Neural progenitor cell (in vitro differentiated cells): Measurements from ENCODE around the gene ACAD10. TPM values are rescaled to one million over a fixed set of nuclear protein-coding genes. Genes with fewer than 3 reads are reported as not detected.

Source experiments
- DNase-seq: peaks from one replicate; pipeline ENCODE4 v3.0.0-alpha.2; 2016; ENCODE audit warnings: low spot score
- H2AFZ ChIP-seq: fragments of 200-600 bp; sonication (generic); replicated peaks from 2 replicates; pipeline ENCODE4 v1.6.1; 2016; ENCODE audit warnings: antibody characterized with exemption
- H3F3A ChIP-seq: fragments of 200-600 bp; sonication (generic); 2 replicates; pipeline ENCODE4 v1.6.1; 2016; ENCODE audit warnings: antibody characterized with exemption, low read depth
- H3K27ac ChIP-seq: fragments of 200-600 bp; sonication (generic); 2 replicates; pipeline ENCODE4 v1.5.1; 2016; ENCODE audit warnings: mild to moderate bottlenecking
- H3K27me3 ChIP-seq: fragments of 200-600 bp; sonication (generic); 2 replicates; pipeline ENCODE4 v1.6.1; 2016; ENCODE audit warnings: mild to moderate bottlenecking, moderate library complexity
- H3K36me3 ChIP-seq: fragments of 200-600 bp; sonication (generic); 2 replicates; pipeline ENCODE4 v1.5.1; 2016
- H3K4me1 ChIP-seq: fragments of 200-600 bp; sonication (generic); 2 replicates; pipeline ENCODE4 v1.6.1; 2016; ENCODE audit warnings: mixed run types
- H3K4me2 ChIP-seq: fragments of 200-600 bp; sonication (generic); 2 replicates; pipeline ENCODE4 v1.6.1; 2016
- H3K4me3 ChIP-seq: fragments of 200-600 bp; sonication (generic); 2 replicates; pipeline ENCODE4 v1.5.1; 2016
- H3K79me2 ChIP-seq: fragments of 200-600 bp; sonication (generic); 2 replicates; pipeline ENCODE4 v1.6.1; 2016; ENCODE audit warnings: low read depth
- H3K9ac ChIP-seq: fragments of 200-600 bp; sonication (generic); 2 replicates; pipeline ENCODE4 v1.6.1; 2016
- H3K9me3 ChIP-seq: fragments of 200-600 bp; sonication (generic); 2 replicates; pipeline ENCODE4 v1.5.1; 2016; ENCODE audit warnings: low read depth
- H4K20me1 ChIP-seq: fragments of 200-600 bp; sonication (generic); 2 replicates; pipeline ENCODE4 v1.6.1; 2016; ENCODE audit warnings: low read depth
- H3K27ac Mint-ChIP-seq: 3 replicates; pipeline ENCODE4 v1.8.0; 2021; ENCODE audit warnings: mixed read lengths
- H3K27me3 Mint-ChIP-seq: 2 replicates; pipeline ENCODE4 v1.8.0; 2022; ENCODE audit warnings: low read depth, mild to moderate bottlenecking, inconsistent platforms, moderate library complexity, mixed read lengths; ENCODE audit not compliant: insufficient read depth
- H3K36me3 Mint-ChIP-seq: 3 replicates; pipeline ENCODE4 v1.8.0; 2021; ENCODE audit warnings: mixed read lengths
- H3K4me1 Mint-ChIP-seq: 3 replicates; pipeline ENCODE4 v1.8.0; 2021; ENCODE audit warnings: mixed read lengths
- H3K4me3 Mint-ChIP-seq: 3 replicates; pipeline ENCODE4 v1.8.0; 2021; ENCODE audit warnings: mild to moderate bottlenecking, moderate library complexity, mixed read lengths
- H3K9me3 Mint-ChIP-seq: 3 replicates; pipeline ENCODE4 v1.8.0; 2020; ENCODE audit warnings: mixed read lengths
- EZH2 ChIP-seq: fragments of 200-600 bp; sonication (generic); IDR thresholded peaks from 2 replicates; pipeline ENCODE4 v1.6.1; 2017; ENCODE audit warnings: antibody characterized with exemption, mild to moderate bottlenecking, moderate library complexity
- EZH2phosphoT487 ChIP-seq: fragments of 200-600 bp; sonication (generic); IDR thresholded peaks from 2 replicates; pipeline ENCODE4 v1.6.1; 2017; ENCODE audit warnings: antibody characterized with exemption
- total RNA-seq: library from RNA; depleted of rRNA; stranded (reverse); fragments of >200 nt; gene quantifications from 2 replicates; pipeline ENCODE4 v1.2.3, GENCODE V29; 2015; ENCODE audit warnings: low replicate concordance
- TF ChIP-seq, protein P1 (sequence below): fragments of 200-600 bp; sonication (generic); IDR thresholded peaks from 2 replicates; pipeline ENCODE4 v1.5.1; 2017; ENCODE audit warnings: antibody characterized with exemption, mild to moderate bottlenecking

The ACAD10 gene
- total RNA-seq, 1 donor from 2014 or later = 13.8 TPM

DNA sequence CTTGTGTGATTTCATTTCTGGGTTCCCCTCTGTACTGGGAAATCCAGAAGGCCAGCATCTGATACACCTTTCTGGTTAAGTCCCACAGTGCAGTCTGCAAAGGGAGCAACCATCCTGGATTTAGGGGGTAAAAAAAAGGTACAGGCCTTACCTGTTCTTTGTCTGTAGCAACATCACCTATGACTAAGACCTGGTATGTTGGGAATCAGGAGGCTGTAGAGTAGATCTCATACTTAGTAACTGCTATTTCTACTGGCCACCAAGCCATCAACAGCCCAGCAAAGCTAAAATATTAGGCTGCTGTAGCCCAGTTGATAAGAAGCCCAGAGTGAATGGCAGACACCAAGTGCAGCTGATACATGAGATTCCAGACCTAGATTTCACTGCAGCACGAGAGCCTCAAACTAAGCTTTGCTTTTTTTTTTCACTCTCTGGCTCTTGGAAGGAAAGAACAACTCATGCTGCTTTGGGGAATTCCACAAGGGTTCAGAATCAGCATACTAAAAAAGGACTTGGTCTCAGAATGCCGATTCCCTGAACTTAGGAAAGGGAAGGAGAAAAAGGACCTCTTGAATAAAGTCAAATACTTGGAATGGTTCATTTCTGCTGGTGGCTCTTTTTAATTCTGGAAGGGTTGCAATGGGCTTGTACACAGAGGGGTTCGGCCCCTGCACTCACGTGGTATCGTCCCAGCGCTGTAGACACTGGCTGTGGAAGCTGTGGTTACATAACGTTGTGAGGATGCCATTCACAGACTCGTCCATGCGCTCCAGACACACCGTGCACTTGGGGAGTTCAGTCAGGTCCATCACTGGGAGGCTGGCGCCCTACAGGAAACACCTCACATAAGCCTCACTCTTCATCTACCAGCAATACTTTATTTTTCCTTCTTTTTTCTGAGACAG is 20.6 kb upstream of the ACAD10 start:
- H3K27me3 Mint-ChIP-seq = no peaks in the 10 kb centered on the region
- H3K27ac ChIP-seq = no peak overlapping the region
- peaks cover under 1% of the 10 kb centered on the region for H3K36me3 ChIP-seq
- H3K9me3 Mint-ChIP-seq = no peaks in the 10 kb centered on the region
- H3K4me3 Mint-ChIP-seq = no peak overlapping the region
- no peaks in the 10 kb centered on the region for H3K4me1 ChIP-seq
- H3K4me3 ChIP-seq = no peak overlapping the region
- no peak overlapping the region for H3K9ac ChIP-seq
- peaks cover 3% of the 10 kb centered on the region for H4K20me1 ChIP-seq
- H3K79me2 ChIP-seq = no peaks in the 10 kb centered on the region
- no peak for DNase-seq
- H3K27me3 ChIP-seq = no peaks in the 10 kb centered on the region
- no peaks in the 10 kb centered on the region for H3K4me1 Mint-ChIP-seq
- no peak overlapping the region for H3K27ac Mint-ChIP-seq
- H3F3A ChIP-seq = no peaks in the 10 kb centered on the region
- no peak overlapping the region for H2AFZ ChIP-seq
- H3K9me3 ChIP-seq = no peaks in the 10 kb centered on the region
- no peak for TF ChIP-seq EZH2phosphoT487
- TF ChIP-seq, protein P1, sequence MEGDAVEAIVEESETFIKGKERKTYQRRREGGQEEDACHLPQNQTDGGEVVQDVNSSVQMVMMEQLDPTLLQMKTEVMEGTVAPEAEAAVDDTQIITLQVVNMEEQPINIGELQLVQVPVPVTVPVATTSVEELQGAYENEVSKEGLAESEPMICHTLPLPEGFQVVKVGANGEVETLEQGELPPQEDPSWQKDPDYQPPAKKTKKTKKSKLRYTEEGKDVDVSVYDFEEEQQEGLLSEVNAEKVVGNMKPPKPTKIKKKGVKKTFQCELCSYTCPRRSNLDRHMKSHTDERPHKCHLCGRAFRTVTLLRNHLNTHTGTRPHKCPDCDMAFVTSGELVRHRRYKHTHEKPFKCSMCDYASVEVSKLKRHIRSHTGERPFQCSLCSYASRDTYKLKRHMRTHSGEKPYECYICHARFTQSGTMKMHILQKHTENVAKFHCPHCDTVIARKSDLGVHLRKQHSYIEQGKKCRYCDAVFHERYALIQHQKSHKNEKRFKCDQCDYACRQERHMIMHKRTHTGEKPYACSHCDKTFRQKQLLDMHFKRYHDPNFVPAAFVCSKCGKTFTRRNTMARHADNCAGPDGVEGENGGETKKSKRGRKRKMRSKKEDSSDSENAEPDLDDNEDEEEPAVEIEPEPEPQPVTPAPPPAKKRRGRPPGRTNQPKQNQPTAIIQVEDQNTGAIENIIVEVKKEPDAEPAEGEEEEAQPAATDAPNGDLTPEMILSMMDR = no peak
- no peak for TF ChIP-seq EZH2
- peaks cover 7% of the 10 kb centered on the region for H3K36me3 Mint-ChIP-seq
- H3K4me2 ChIP-seq = no peak overlapping the region

- no peak overlapping the region for H3K9ac ChIP-seq
- H3K4me2 ChIP-seq = no peak overlapping the region
- no peak overlapping the region for H3K27ac ChIP-seq
- H3K4me3 ChIP-seq = no peak overlapping the region
- H3K4me1 ChIP-seq = no peaks in the 10 kb centered on the region
- H3K27me3 Mint-ChIP-seq = no peaks in the 10 kb centered on the region
- no peaks in the 10 kb centered on the region for H3K36me3 ChIP-seq
- H3K9me3 ChIP-seq = no peaks in the 10 kb centered on the region
- peaks cover 5% of the 10 kb centered on the region for H4K20me1 ChIP-seq
- H3K4me1 Mint-ChIP-seq = no peaks in the 10 kb centered on the region
- TF ChIP-seq, protein P1 = no peak
- no peak for TF ChIP-seq EZH2phosphoT487
- TF ChIP-seq EZH2 = no peak
- H3F3A ChIP-seq = no peaks in the 10 kb centered on the region
- H3K79me2 ChIP-seq = no peaks in the 10 kb centered on the region
- H3K4me3 Mint-ChIP-seq = no peak overlapping the region
- no peaks in the 10 kb centered on the region for H3K9me3 Mint-ChIP-seq
- no peak overlapping the region for H2AFZ ChIP-seq
- peaks cover 8% of the 10 kb centered on the region for H3K36me3 Mint-ChIP-seq
- H3K27me3 ChIP-seq = no peaks in the 10 kb centered on the region
- no peak overlapping the region for H3K27ac Mint-ChIP-seq
- no peak for DNase-seq
These were observed 13.0 kb upstream of the ACAD10 start for GRCh38 chr12:111672822-111673381.

DNA sequence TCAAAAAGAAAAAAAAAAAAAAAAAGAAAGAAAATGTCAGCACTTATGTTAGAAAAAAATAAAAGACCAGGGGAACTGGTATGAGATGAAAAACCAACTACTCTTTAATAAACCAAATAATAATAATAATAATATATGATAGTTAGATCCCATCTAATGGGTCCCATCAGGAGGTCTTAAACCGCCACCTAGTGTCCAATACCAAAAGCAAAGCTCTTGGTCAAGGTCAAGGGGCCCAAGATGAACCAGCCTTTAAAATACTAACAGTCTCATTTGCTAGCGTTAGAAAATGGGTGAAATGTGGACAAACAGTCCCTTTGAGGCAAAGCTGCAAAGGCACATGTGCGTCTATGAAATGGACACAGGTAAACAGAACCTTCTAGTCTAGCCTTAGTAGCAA is 12.3 kb upstream of the ACAD10 start:
- Mint-ChIP-seq H3K9me3 (no peaks in the 10 kb centered on the region), H3K36me3 (peaks cover 8% of the 10 kb centered on the region), H3K4me3 (no peak overlapping the region), H3K27ac (no peak overlapping the region), H3K27me3 (no peaks in the 10 kb centered on the region), H3K4me1 (no peaks in the 10 kb centered on the region)
- no peak overlapping the region for H3K9ac ChIP-seq
- no peaks in the 10 kb centered on the region for H3F3A ChIP-seq
- no peak overlapping the region for H3K4me2 ChIP-seq
- TF ChIP-seq EZH2phosphoT487 (no peak), EZH2 (no peak)
- TF ChIP-seq, protein P1 = no peak
- H2AFZ ChIP-seq = no peak overlapping the region
- no peaks in the 10 kb centered on the region for H3K9me3 ChIP-seq
- H3K4me3 ChIP-seq = no peak overlapping the region
- H3K4me1 ChIP-seq = no peaks in the 10 kb centered on the region
- H3K36me3 ChIP-seq = no peaks in the 10 kb centered on the region
- H4K20me1 ChIP-seq = peaks cover 5% of the 10 kb centered on the region
- no peak for DNase-seq
- H3K79me2 ChIP-seq = no peaks in the 10 kb centered on the region
- no peaks in the 10 kb centered on the region for H3K27me3 ChIP-seq
- no peak overlapping the region for H3K27ac ChIP-seq
